HepG2 (cell line): ENCODE data around the gene FRRS1.

Source experiments
- CBX2 ChIP-seq, 2 experiments: fragments of 200-600 bp in 1 of 2; sonication (generic); formaldehyde crosslinking in 1 of 2; IDR thresholded peaks; 2 replicates each; pipeline versions ENCODE4 v1.7.0 to v1.8.1; 2018 to 2022; ENCODE audit warnings: low read depth in 2 of 2, low read length in 1 of 2, mild to moderate bottlenecking in 1 of 2, missing genetic modification reagents in 1 of 2
- EP300 ChIP-seq, 3 experiments: sonication (generic) in 1 of 3; formaldehyde crosslinking in 1 of 3; IDR thresholded peaks; 2 replicates each; pipeline versions ENCODE4 v1.5.1 to v1.6.1; 2011 to 2020; ENCODE audit warnings: low read depth in 2 of 3, low read length in 2 of 3, borderline replicate concordance in 1 of 3, improper control_type of control experiment in 1 of 3, mild to moderate bottlenecking in 1 of 3, missing genetic modification reagents in 1 of 3, moderate library complexity in 1 of 3
- JUN ChIP-seq: sonication (generic); formaldehyde crosslinking; IDR thresholded peaks from 2 replicates; pipeline ENCODE4 v1.4.0; 2020; ENCODE audit warnings: mild to moderate bottlenecking, missing genetic modification reagents
- POLR2AphosphoS5 ChIP-seq: IDR thresholded peaks from 2 replicates; pipeline ENCODE4 v1.6.1; 2012; ENCODE audit warnings: low read depth, low read length
- TAF15 ChIP-seq: fragments of 200-400 bp; formaldehyde crosslinking; IDR thresholded peaks from one replicate; pipeline ENCODE4 v1.6.1; 2018; ENCODE audit warnings: mild to moderate bottlenecking, low read depth, low read length; ENCODE audit not compliant: poor library complexity, severe bottlenecking
- ZMYM4 ChIP-seq: sonication (generic); formaldehyde crosslinking; IDR thresholded peaks from 2 replicates; pipeline ENCODE4 v1.8.1; 2023; ENCODE audit warnings: mild to moderate bottlenecking, missing genetic modification reagents
- ZNF569 ChIP-seq: sonication (generic); formaldehyde crosslinking; IDR thresholded peaks from 2 replicates; pipeline ENCODE4 v1.5.0; 2020; ENCODE audit warnings: mild to moderate bottlenecking, missing genetic modification reagents, moderate library complexity, borderline replicate concordance
- TF ChIP-seq, protein P1 (sequence below): sonication (generic); formaldehyde crosslinking; IDR thresholded peaks from 2 replicates; pipeline ENCODE4 v1.8.0; 2022; ENCODE audit warnings: mild to moderate bottlenecking, missing genetic modification reagents
- TF ChIP-seq, protein P2 (sequence below): IDR thresholded peaks from 2 replicates; pipeline ENCODE4 v1.6.1; 2016
- TF ChIP-seq, protein P3 (sequence below): sonication (generic); formaldehyde crosslinking; IDR thresholded peaks from 2 replicates; pipeline ENCODE4 v1.4.0; 2020; ENCODE audit warnings: missing genetic modification reagents
- TF ChIP-seq, protein P4 (sequence below), 2 experiments: sonication (generic) in 1 of 2; formaldehyde crosslinking in 1 of 2; IDR thresholded peaks; 2 replicates each; pipeline versions ENCODE4 v1.5.1 to v1.6.1; 2011 to 2020; ENCODE audit warnings: borderline replicate concordance in 1 of 2, low read depth in 1 of 2, low read length in 1 of 2, mild to moderate bottlenecking in 1 of 2, missing genetic modification reagents in 1 of 2, moderate library complexity in 1 of 2

DNA sequence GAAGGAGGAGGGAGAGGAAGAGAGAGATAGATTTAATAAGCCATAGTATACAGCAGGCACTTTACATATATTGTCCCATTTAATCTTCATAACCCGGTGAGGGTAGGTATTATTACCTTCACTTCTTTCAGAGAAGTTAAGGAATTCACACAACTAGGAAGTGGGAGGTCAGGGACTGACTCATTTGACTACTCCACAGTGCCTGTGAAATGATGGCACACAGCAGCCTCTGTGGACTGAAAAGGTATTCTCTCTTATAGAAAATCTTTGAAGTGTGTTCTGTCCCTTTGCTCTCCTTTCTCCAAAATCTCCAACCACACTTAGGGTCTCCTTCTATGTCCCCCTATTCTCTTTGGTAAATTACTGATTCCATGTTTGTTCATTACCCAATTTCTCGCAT is 96.6 kb downstream of the FRRS1 start:
- TF ChIP-seq TAF15 (no peak), POLR2AphosphoS5 (no peak), JUN (CRISPR knock-in tag) (no peak), ZNF569 (CRISPR knock-in tag) (no peak), EP300 (IDR thresholded peaks at IDR 0.05; ENCODE audit: low read depth in 2 of 2, low read length in 2 of 2) (no peak), EP300 (CRISPR knock-in tag; IDR thresholded peaks at IDR 0.05; ENCODE audit: borderline replicate concordance) (no peak), CBX2 (IDR thresholded peaks at IDR 0.05; ENCODE audit: low read depth, low read length) (no peak), CBX2 (CRISPR knock-in tag; IDR thresholded peaks at IDR 0.05; ENCODE audit: low read depth) (no peak), ZMYM4 (CRISPR knock-in tag) (no peak)
- TF ChIP-seq, protein P1, sequence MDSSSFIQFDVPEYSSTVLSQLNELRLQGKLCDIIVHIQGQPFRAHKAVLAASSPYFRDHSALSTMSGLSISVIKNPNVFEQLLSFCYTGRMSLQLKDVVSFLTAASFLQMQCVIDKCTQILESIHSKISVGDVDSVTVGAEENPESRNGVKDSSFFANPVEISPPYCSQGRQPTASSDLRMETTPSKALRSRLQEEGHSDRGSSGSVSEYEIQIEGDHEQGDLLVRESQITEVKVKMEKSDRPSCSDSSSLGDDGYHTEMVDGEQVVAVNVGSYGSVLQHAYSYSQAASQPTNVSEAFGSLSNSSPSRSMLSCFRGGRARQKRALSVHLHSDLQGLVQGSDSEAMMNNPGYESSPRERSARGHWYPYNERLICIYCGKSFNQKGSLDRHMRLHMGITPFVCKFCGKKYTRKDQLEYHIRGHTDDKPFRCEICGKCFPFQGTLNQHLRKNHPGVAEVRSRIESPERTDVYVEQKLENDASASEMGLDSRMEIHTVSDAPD (CRISPR knock-in tag): no peak
- TF ChIP-seq, protein P2, sequence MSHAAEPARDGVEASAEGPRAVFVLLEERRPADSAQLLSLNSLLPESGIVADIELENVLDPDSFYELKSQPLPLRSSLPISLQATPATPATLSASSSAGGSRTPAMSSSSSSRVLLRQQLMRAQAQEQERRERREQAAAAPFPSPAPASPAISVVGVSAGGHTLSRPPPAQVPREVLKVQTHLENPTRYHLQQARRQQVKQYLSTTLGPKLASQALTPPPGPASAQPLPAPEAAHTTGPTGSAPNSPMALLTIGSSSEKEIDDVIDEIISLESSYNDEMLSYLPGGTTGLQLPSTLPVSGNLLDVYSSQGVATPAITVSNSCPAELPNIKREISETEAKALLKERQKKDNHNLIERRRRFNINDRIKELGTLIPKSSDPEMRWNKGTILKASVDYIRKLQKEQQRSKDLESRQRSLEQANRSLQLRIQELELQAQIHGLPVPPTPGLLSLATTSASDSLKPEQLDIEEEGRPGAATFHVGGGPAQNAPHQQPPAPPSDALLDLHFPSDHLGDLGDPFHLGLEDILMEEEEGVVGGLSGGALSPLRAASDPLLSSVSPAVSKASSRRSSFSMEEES: no peak
- TF ChIP-seq, protein P3, sequence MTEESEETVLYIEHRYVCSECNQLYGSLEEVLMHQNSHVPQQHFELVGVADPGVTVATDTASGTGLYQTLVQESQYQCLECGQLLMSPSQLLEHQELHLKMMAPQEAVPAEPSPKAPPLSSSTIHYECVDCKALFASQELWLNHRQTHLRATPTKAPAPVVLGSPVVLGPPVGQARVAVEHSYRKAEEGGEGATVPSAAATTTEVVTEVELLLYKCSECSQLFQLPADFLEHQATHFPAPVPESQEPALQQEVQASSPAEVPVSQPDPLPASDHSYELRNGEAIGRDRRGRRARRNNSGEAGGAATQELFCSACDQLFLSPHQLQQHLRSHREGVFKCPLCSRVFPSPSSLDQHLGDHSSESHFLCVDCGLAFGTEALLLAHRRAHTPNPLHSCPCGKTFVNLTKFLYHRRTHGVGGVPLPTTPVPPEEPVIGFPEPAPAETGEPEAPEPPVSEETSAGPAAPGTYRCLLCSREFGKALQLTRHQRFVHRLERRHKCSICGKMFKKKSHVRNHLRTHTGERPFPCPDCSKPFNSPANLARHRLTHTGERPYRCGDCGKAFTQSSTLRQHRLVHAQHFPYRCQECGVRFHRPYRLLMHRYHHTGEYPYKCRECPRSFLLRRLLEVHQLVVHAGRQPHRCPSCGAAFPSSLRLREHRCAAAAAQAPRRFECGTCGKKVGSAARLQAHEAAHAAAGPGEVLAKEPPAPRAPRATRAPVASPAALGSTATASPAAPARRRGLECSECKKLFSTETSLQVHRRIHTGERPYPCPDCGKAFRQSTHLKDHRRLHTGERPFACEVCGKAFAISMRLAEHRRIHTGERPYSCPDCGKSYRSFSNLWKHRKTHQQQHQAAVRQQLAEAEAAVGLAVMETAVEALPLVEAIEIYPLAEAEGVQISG (CRISPR knock-in tag): no peak
- TF ChIP-seq, protein P4, sequence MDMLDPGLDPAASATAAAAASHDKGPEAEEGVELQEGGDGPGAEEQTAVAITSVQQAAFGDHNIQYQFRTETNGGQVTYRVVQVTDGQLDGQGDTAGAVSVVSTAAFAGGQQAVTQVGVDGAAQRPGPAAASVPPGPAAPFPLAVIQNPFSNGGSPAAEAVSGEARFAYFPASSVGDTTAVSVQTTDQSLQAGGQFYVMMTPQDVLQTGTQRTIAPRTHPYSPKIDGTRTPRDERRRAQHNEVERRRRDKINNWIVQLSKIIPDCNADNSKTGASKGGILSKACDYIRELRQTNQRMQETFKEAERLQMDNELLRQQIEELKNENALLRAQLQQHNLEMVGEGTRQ (IDR thresholded peaks at IDR 0.05; ENCODE audit: low read depth, low read length): no peak
- TF ChIP-seq, protein P4 (CRISPR knock-in tag; IDR thresholded peaks at IDR 0.05; ENCODE audit: borderline replicate concordance): no peak
